GM18499 (cell line): Measurements from ENCODE around the gene GPR158.

Experiments used
- ATAC-seq: cut with Tn5 transposase; IDR thresholded peaks from one replicate; pipeline ENCODE4 v1.9.1; 2021; ENCODE audit warnings: moderate number of reproducible peaks; ENCODE audit not compliant: insufficient read depth, unreplicated experiment

Gene GPR158

DNA sequence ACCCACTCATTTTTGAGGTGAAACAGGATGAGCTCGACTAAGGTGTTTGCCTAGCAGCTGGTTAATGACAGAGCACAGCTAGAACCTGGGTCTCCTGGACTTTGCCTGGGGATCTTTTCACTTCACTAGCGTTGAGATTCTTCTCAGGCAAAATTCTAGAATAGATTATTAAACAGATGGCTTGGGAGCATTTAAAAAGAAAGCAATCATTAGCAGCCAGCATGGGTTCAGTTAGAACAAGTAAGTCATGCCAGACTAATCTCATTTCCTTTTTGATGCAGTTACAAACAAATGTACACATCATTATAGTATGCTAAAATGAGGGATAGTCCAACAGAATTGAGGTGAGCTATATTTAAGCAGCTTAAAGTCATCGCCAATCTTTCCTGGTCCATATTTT is 467.9 kb downstream of the GPR158 start:
- no peak for ATAC-seq

DNA sequence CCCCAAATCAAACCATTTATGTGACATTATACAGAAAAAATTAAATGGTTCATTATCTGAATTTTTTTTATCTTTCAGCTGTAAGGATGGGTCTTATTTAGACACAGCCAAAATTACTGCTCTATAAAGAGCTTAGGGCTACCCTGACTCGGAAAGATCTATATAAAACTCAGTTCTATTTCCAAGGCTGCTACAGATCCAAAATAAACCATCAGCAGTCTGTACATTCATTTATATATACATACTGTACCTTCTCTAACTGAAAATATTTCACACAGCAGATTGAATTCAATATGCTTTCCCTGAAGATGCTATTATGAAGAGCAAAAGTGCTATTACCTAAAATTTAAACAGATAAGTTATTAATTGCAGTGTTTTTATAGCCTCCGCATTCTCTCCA is 471.6 kb downstream of the GPR158 start:
- no peak for ATAC-seq

DNA sequence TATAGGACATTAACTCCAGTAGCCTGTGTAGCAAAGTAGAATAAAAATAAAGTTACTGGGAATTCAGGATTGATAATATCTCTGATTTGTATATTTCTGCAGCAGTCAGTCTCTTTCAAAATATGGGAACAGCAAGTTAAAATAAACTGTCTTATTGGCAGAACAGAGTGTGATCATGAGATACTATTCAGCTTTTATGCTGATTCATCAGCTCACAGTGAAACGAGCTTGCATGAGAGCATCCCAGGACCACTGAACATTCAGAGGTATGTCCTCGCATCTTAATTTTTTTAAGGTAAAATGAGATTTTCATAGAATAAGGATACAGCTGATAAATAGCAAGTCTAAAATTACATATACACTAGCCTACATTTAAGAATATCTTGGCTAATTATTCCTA is 476.7 kb downstream of the GPR158 start:
- ATAC-seq = no peak
